GM12865 (cell line): Measurements from ENCODE around the gene SUPT20H.

Experiments used
- DNase-seq: peaks from one replicate; pipeline ENCODE4 v3.0.0; 2010; ENCODE audit warnings: low read depth
- H3K4me3 ChIP-seq: 2 replicates; pipeline ENCODE4 v1.5.1; 2011; ENCODE audit warnings: mild to moderate bottlenecking, low read depth, low read length, control low read depth
- CTCF ChIP-seq: IDR thresholded peaks from 2 replicates; pipeline ENCODE4 v1.5.1; 2011; ENCODE audit warnings: low read length, control low read depth, low read depth, inconsistent platforms; ENCODE audit not compliant: insufficient read depth; ENCODE audit errors: missing control alignments

Gene SUPT20H

GRCh38 chr13:37090912-37091311, 31.4 kb upstream of the SUPT20H start:
- TF ChIP-seq CTCF: no peak
- no peak overlapping the region for H3K4me3 ChIP-seq
- no peak for DNase-seq

- no peak for TF ChIP-seq CTCF
- no peak overlapping the region for H3K4me3 ChIP-seq
- DNase-seq: no peak
Observed at GRCh38 chr13:37089495-37089894, 30.0 kb upstream of the SUPT20H start.

GRCh38 chr13:37087486-37087885, 28.0 kb upstream of the SUPT20H start:
- no peak overlapping the region for H3K4me3 ChIP-seq
- no peak for DNase-seq
- no peak for TF ChIP-seq CTCF

GRCh38 chr13:37085606-37086005, 26.1 kb upstream of the SUPT20H start:
- H3K4me3 ChIP-seq: no peak overlapping the region
- no peak for DNase-seq
- TF ChIP-seq CTCF: no peak

GRCh38 chr13:37076818-37077217, 17.3 kb upstream of the SUPT20H start:
- TF ChIP-seq CTCF: no peak
- H3K4me3 ChIP-seq: no peak overlapping the region
- DNase-seq: no peak

GRCh38 chr13:37075164-37075563, 15.7 kb upstream of the SUPT20H start:
- H3K4me3 ChIP-seq: no peak overlapping the region
- no peak for DNase-seq
- no peak for TF ChIP-seq CTCF

GRCh38 chr13:37074703-37075102, 15.2 kb upstream of the SUPT20H start:
- DNase-seq: no peak
- H3K4me3 ChIP-seq: no peak overlapping the region
- no peak for TF ChIP-seq CTCF
